Natural killer cell (primary cell): Measurements from ENCODE around the gene IMMP1L. TPM values are rescaled to one million over a fixed set of nuclear protein-coding genes. Genes with fewer than 3 reads are reported as not detected.

Source experiments
- ATAC-seq, 3 donors: fragments of 150-1000 bp in 2 of 3; fragments of 200-7000 bp in 1 of 3; cut with Tn5 transposase; 1 replicate in 1 of 3; 2 replicates in 2 of 3; pipeline ENCODE4 v1.10.0; 2021; ENCODE audit warnings: mild to moderate bottlenecking in 2 of 3, moderate library complexity in 2 of 3
- DNase-seq, 2 donors: peaks; one replicate each; pipeline versions ENCODE4 v3.0.0 to v3.0.0-alpha.2; 2013 to 2021; ENCODE audit warnings: mixed read lengths in 1 of 2
- H3K27ac ChIP-seq: one replicate; pipeline ENCODE4 v1.5.1; 2013; ENCODE audit warnings: mild to moderate bottlenecking, low read length
- H3K27me3 ChIP-seq: one replicate; pipeline ENCODE4 v1.6.1; 2013; ENCODE audit warnings: low read length; ENCODE audit not compliant: control insufficient read depth, insufficient read depth
- H3K36me3 ChIP-seq: one replicate; pipeline ENCODE4 v1.6.1; 2013; ENCODE audit warnings: low read length; ENCODE audit not compliant: control insufficient read depth, insufficient read depth
- H3K4me1 ChIP-seq: one replicate; pipeline ENCODE4 v1.6.1; 2013; ENCODE audit warnings: low read length; ENCODE audit not compliant: control insufficient read depth, insufficient read depth
- H3K4me3 ChIP-seq: one replicate; pipeline ENCODE4 v1.5.1; 2013; ENCODE audit warnings: low read length
- H3K9me3 ChIP-seq: one replicate; pipeline ENCODE4 v1.6.1; 2013; ENCODE audit warnings: low read length; ENCODE audit not compliant: control insufficient read depth, insufficient read depth
- H3K27ac Mint-ChIP-seq, 2 donors: one replicate each; pipeline ENCODE4 v1.8.0; 2022; ENCODE audit warnings: mild to moderate bottlenecking in 2 of 2, mixed read lengths in 2 of 2, moderate library complexity in 1 of 2
- H3K27me3 Mint-ChIP-seq, 2 donors: one replicate each; pipeline ENCODE4 v1.8.0; 2022; ENCODE audit warnings: low read depth in 2 of 2, mixed read lengths in 2 of 2
- H3K36me3 Mint-ChIP-seq: one replicate; pipeline ENCODE4 v1.8.0; 2022; ENCODE audit warnings: mixed read lengths
- H3K4me1 Mint-ChIP-seq, 2 donors: one replicate each; pipeline ENCODE4 v1.8.0; 2022; ENCODE audit warnings: mixed read lengths in 2 of 2
- H3K4me3 Mint-ChIP-seq: one replicate; pipeline ENCODE4 v1.8.0; 2022; ENCODE audit warnings: mild to moderate bottlenecking, moderate library complexity, mixed read lengths
- H3K9me3 Mint-ChIP-seq, 2 donors: one replicate each; pipeline ENCODE4 v1.8.0; 2022; ENCODE audit warnings: mixed read lengths in 2 of 2
- CTCF ChIP-seq: fragments of 200-600 bp; IDR thresholded peaks from one replicate; pipeline ENCODE4 v1.8.0; 2022; ENCODE audit warnings: antibody characterized with exemption
- WGBS: methylation state at CpG from one replicate; pipeline ENCODE4 v1.1.7; 2013; ENCODE audit warnings: missing lambda C conversion rate; ENCODE audit not compliant: insufficient coverage; 5-methylcytosine and 5-hydroxymethylcytosine counted together
- intact Hi-C: fragments of 100-400 bp; cut with micrococcal nuclease; formaldehyde crosslinking; loops from one replicate; pipeline ENCODE4 v1.14.2; 2022
- total RNA-seq, 4 donors: library from RNA; stranded (reverse); fragments of 120-200 nt in 1 of 4; gene quantifications; one replicate each; pipeline versions ENCODE4 v1.2.3 to v1.2.4, GENCODE V29; 2013 to 2022

Gene IMMP1L
- total RNA-seq, 3 donors from 2014 or later (not counting 1 experiment from before 2014, with no cell fraction given) = 12.0 to 17.3 (median 15.7) TPM

- Histone ChIP-seq H3K4me1 (no peaks in the 10 kb centered on the region), H3K9me3 (no peaks in the 10 kb centered on the region), H3K27me3 (no peaks in the 10 kb centered on the region), H3K36me3 (peaks cover 12% of the 10 kb centered on the region), H3K27ac (no peak overlapping the region), H3K4me3 (no peak overlapping the region)
- DNase-seq (no peak), ATAC-seq (no peak)
- 79% methylated on average over 1 of the region's 1 CpG for WGBS
- Mint-ChIP-seq H3K27ac (no peak overlapping the region), H3K36me3 (no peaks in the 10 kb centered on the region), H3K4me3 (no peak overlapping the region), H3K27me3 (no peaks in the 10 kb centered on the region), H3K4me1 (no peaks in the 10 kb centered on the region), H3K9me3 (no peaks in the 10 kb centered on the region)
- TF ChIP-seq CTCF = no peak
- intact Hi-C loops = no loop called here
Observed at GRCh38 chr11:31417357-31417756, 92.1 kb downstream of the IMMP1L start.

GRCh38 chr11:31415435-31415834 is 94.0 kb downstream of the IMMP1L start:
- H3K36me3 ChIP-seq = peaks cover 12% of the 10 kb centered on the region
- H3K4me3 ChIP-seq = no peak overlapping the region
- no peak overlapping the region for H3K4me3 Mint-ChIP-seq
- DNase-seq (no peak), ATAC-seq (no peak)
- H3K36me3 Mint-ChIP-seq = peaks cover 14% of the 10 kb centered on the region
- H3K27ac ChIP-seq = no peak overlapping the region
- WGBS = 71% methylated on average over 1 of the region's 4 CpGs
- H3K27me3 Mint-ChIP-seq = no peaks in the 10 kb centered on the region
- no peaks in the 10 kb centered on the region for H3K4me1 ChIP-seq
- H3K27me3 ChIP-seq = no peaks in the 10 kb centered on the region
- TF ChIP-seq CTCF = no peak
- no peaks in the 10 kb centered on the region for H3K9me3 ChIP-seq
- H3K27ac Mint-ChIP-seq = no peak overlapping the region
- H3K9me3 Mint-ChIP-seq = peaks cover 0 to 2% of the 10 kb centered on the region in 2 donors
- intact Hi-C loops = no loop called here
- no peaks in the 10 kb centered on the region for H3K4me1 Mint-ChIP-seq

DNA sequence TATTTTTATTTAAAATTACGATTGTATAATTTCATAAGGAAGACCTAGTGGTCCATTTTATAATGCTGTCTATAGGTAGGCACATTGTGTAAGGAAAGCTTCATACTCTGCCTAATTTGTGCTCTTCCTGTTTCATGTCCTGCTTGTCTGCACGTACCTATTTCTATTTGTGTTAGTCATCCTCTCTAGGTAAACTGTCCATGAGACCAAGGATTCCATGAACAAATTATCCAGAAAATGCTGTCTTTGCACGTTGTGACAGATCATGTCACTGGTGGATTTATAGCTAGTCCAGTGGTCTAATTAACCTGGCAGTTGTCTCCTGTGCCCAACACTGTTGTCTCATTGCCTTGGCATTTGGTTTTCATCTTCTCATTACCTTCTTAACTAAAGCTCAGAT is 95.1 kb downstream of the IMMP1L start:
- H3K9me3 Mint-ChIP-seq = peaks cover 0 to 2% of the 10 kb centered on the region in 2 donors
- no peaks in the 10 kb centered on the region for H3K27me3 ChIP-seq
- H3K4me1 ChIP-seq = no peaks in the 10 kb centered on the region
- DNase-seq (no peak), ATAC-seq (no peak)
- no peaks in the 10 kb centered on the region for H3K27me3 Mint-ChIP-seq
- no peaks in the 10 kb centered on the region for H3K4me1 Mint-ChIP-seq
- no peaks in the 10 kb centered on the region for H3K9me3 ChIP-seq
- H3K36me3 ChIP-seq = peaks cover 12% of the 10 kb centered on the region
- H3K27ac ChIP-seq = no peak overlapping the region
- no peak for TF ChIP-seq CTCF
- H3K36me3 Mint-ChIP-seq = peaks cover 14% of the 10 kb centered on the region
- no peak overlapping the region for H3K4me3 Mint-ChIP-seq
- no peak overlapping the region for H3K27ac Mint-ChIP-seq
- 88% methylated on average over 3 of the region's 3 CpGs for WGBS
- intact Hi-C loops = no loop called here
- H3K4me3 ChIP-seq = no peak overlapping the region

DNA sequence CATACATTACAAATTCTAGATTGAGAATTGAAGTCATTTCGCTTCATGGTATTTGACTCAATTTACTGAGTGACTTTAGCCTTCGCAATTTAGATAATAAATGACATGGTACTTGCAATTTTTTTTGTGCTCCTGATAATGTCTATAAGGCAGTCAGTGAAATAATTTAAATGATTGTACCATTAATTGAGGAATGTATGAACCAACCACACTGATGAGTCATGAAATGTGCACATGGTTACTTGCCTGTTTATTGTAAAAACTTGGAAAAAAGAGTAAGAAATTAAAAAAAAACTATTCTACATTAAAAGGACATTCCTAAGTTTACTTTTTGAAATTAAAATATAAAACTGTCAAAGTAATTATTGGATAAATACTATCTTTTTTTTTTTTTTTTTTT is 96.5 kb downstream of the IMMP1L start:
- Histone ChIP-seq H3K27ac (no peak overlapping the region), H3K9me3 (no peaks in the 10 kb centered on the region), H3K27me3 (no peaks in the 10 kb centered on the region), H3K4me3 (no peak overlapping the region), H3K4me1 (no peaks in the 10 kb centered on the region), H3K36me3 (peaks cover 12% of the 10 kb centered on the region)
- DNase-seq = no peak
- Mint-ChIP-seq H3K9me3 (peaks cover 0 to 2% of the 10 kb centered on the region in 2 donors), H3K4me1 (no peaks in the 10 kb centered on the region), H3K27ac (no peak overlapping the region), H3K27me3 (no peaks in the 10 kb centered on the region), H3K36me3 (peaks cover 14% of the 10 kb centered on the region), H3K4me3 (no peak overlapping the region)
- no CpG with 5 or more reads among the region's 2 CpGs for WGBS
- intact Hi-C loops = no loop called here
- ATAC-seq = no peak
- TF ChIP-seq CTCF = no peak
